ENCODE results near the gene UCK2. TPM values are rescaled to one million over a fixed set of nuclear protein-coding genes. Genes with fewer than 3 reads are reported as not detected.

The UCK2 gene
- total and polyA plus RNA-seq, 4 donors = 9.6 to 22.0 (median 14.1) TPM

DNA sequence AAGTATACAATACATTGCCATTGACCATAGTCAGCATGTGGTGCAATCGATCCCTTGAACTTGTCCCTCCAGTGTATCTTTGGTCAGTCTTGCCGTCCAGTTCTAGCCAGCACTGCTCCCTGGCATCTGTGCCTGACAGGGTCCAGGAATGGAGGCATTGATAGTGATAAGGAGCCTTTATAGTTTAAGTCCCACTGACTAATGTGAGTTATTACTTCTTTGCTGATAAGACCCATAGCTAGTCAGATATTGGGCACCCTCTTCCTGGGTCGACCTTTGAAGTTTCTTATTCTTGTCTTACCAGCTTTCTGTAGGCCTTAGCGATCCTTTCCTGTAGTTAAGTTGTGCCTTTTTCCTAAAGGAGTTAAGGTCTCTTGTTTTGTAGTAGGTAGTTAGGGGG is 13.0 kb downstream of the UCK2 start:
- ATAC-seq (ENCODE audit: insufficient read depth, low FRiP score) (no peak), DNase-seq (no peak)
- Histone ChIP-seq H3K36me3 (ENCODE audit: control insufficient read depth in 4 of 4, insufficient read depth in 4 of 4, low read length in 4 of 4) (no peaks in the 10 kb centered on the region), H3K9me3 (ENCODE audit: control insufficient read depth in 4 of 4, insufficient read depth in 3 of 4, low read length in 3 of 4) (no peaks in the 10 kb centered on the region), H3K9ac (ENCODE audit: insufficient read depth in 1 of 2, low read length in 2 of 2) (no peak overlapping the region), H3K27ac (ENCODE audit: low read depth in 1 of 2, low read length in 1 of 2) (no peak overlapping the region), H3K4me3 (no peak overlapping the region), H3K27me3 (ENCODE audit: control insufficient read depth in 3 of 3, insufficient read depth in 3 of 3, low read length in 2 of 3) (no peaks in the 10 kb centered on the region), H3K4me1 (ENCODE audit: control insufficient read depth in 5 of 5, insufficient read depth in 5 of 5, low read length in 5 of 5) (peaks cover 0 to 24% (median 12%) of the 10 kb centered on the region in 5 donors)
- TF ChIP-seq CTCF (IDR thresholded peaks at IDR 0.05; ENCODE audit: control extremely low read depth, extremely low read depth) = no peak
- 88 to 97% methylated on average over 4 of the region's 4 CpGs for WGBS, 2 donors

DNA sequence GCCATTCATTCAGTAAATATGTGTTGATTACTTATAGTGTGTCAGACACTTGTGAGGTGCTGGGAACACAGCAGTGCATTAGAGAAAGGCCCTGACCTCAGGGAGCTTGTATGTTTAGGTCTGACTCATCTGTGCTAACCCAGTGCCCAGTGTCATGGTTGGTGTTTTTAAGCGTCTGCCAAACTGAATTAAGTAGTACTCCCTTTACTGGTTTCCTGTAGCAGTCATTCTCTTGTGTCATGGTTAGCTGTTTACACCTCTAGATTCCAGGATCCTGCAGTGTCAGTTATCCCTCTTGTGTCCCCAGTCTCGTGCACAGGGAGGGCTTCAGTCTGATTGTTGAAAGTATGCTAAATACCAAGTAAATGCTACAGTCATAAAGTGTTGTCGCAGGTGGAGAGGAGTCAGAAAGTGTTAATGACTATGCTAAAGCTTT is 14.2 kb downstream of the UCK2 start:
- H3K9ac ChIP-seq (ENCODE audit: insufficient read depth in 1 of 2, low read length in 2 of 2) = no peak overlapping the region
- 77 to 87% methylated on average over 3 of the region's 3 CpGs for WGBS, 2 donors
- no peaks in the 10 kb centered on the region for H3K36me3 ChIP-seq (ENCODE audit: control insufficient read depth in 4 of 4, insufficient read depth in 4 of 4, low read length in 4 of 4)
- H3K27me3 ChIP-seq (ENCODE audit: control insufficient read depth in 3 of 3, insufficient read depth in 3 of 3, low read length in 2 of 3) = no peaks in the 10 kb centered on the region
- H3K4me3 ChIP-seq = no peak overlapping the region
- no peak for ATAC-seq (ENCODE audit: insufficient read depth, low FRiP score)
- no peak for DNase-seq
- peaks cover 0 to 23% (median 12%) of the 10 kb centered on the region in 5 donors for H3K4me1 ChIP-seq (ENCODE audit: control insufficient read depth in 5 of 5, insufficient read depth in 5 of 5, low read length in 5 of 5)
- H3K9me3 ChIP-seq (ENCODE audit: control insufficient read depth in 4 of 4, insufficient read depth in 3 of 4, low read length in 3 of 4) = no peaks in the 10 kb centered on the region
- TF ChIP-seq CTCF (IDR thresholded peaks at IDR 0.05; ENCODE audit: control extremely low read depth, extremely low read depth) = no peak
- H3K27ac ChIP-seq (ENCODE audit: low read depth in 1 of 2, low read length in 1 of 2) = peak overlapping the region in 1 of 2 donors; percentile 47

- H3K36me3 ChIP-seq (ENCODE audit: control insufficient read depth in 4 of 4, insufficient read depth in 4 of 4, low read length in 4 of 4) = no peaks in the 10 kb centered on the region
- no peak for TF ChIP-seq CTCF (IDR thresholded peaks at IDR 0.05; ENCODE audit: control extremely low read depth, extremely low read depth)
- WGBS, 2 donors = 68 to 73% methylated on average over 2 of the region's 2 CpGs
- H3K9ac ChIP-seq (ENCODE audit: insufficient read depth in 1 of 2, low read length in 2 of 2) = no peak overlapping the region
- H3K27ac ChIP-seq (ENCODE audit: low read depth in 1 of 2, low read length in 1 of 2) = peak overlapping the region in 1 of 2 donors; percentile 47
- ATAC-seq (ENCODE audit: insufficient read depth, low FRiP score) (no peak), DNase-seq (no peak)
- no peaks in the 10 kb centered on the region for H3K27me3 ChIP-seq (ENCODE audit: control insufficient read depth in 3 of 3, insufficient read depth in 3 of 3, low read length in 2 of 3)
- H3K4me3 ChIP-seq = no peak overlapping the region
- peaks cover 0 to 20% (median 12%) of the 10 kb centered on the region in 5 donors for H3K4me1 ChIP-seq (ENCODE audit: control insufficient read depth in 5 of 5, insufficient read depth in 5 of 5, low read length in 5 of 5)
- H3K9me3 ChIP-seq (ENCODE audit: control insufficient read depth in 4 of 4, insufficient read depth in 3 of 4, low read length in 3 of 4) = no peaks in the 10 kb centered on the region
Measured at GRCh38 chr1:165842023-165842670, 14.7 kb downstream of the UCK2 start.

All from lung (tissue), 12 donors.